22Rv1 (cell line): ENCODE data around the gene XCR1.

ENCODE experiments used
- H3K27ac ChIP-seq: fragments of 450-650 bp; 2 replicates; pipeline ENCODE4 v1.5.1; 2017
- CTCF ChIP-seq: fragments of 450-650 bp; IDR thresholded peaks from 2 replicates; pipeline ENCODE4 v1.5.1; 2017; ENCODE audit warnings: mild to moderate bottlenecking
- ZFX ChIP-seq: fragments of 450-650 bp; IDR thresholded peaks from 2 replicates; pipeline ENCODE4 v1.6.1; 2017; ENCODE audit warnings: antibody characterized with exemption, borderline replicate concordance

The XCR1 gene

DNA sequence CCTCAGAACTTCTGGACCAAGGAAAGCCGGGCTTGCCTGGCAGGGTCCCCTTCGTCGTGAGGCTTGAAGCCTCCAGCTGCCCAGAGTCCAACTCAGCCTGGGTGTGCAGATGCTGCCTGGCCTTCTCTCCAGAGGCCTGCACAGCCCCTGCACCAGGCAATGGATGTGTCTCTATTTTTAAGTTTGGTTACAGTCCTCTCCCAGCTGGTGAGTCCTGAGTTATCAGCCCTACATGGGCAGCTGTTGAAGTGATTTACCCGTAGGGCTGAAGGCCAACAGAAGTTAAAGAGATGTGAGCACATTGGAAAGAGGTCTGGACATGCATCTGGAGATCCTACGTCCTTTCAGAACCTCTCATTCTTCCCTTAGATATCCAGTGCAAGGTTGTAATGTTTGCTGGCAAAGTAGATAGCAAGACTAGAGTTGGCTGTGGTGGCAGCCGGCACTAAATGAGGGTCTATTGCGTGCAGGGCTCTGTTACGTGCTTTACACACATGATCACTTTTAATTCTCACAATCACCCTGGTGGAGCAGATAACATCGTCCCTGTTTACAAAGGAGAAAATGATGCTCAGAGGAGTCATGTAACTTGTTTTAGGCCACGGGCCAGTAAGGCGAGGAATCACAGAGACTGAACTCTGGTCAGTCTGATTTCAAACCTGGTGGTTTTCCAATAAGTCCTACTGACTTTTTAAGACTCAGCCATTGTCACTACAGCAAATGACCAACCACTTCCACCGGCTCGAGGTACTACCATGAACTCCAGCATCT, 41.6 kb downstream of the XCR1 start:
- H3K27ac ChIP-seq, result peak overlapping the region; percentile 92
- TF ChIP-seq ZFX (no peak), CTCF (no peak)

GRCh38 chr3:45984331-45985312, 42.7 kb downstream of the XCR1 start:
- H3K27ac ChIP-seq, result peak overlapping the region; percentile 92
- TF ChIP-seq CTCF, result no peak
- no peak for TF ChIP-seq ZFX

DNA sequence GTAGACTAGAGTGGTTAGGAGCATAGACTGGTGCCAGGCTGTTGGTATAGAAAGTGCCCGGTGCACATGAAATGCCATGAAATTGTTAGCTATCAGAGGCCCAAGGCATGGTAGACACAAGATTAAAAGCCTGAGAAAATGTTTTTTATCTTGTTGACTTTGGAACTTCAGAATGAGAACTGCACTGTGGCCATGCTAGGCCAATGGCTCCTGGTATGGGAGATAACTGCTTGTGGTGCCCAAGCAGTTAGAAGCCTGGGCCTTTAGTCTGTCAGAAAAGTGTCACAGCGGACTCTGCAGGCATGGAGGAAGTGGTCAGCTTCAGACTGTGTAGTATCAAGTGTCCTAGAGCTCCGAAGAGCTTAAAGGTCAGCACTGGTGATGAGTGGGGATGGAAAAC, 43.5 kb downstream of the XCR1 start:
- TF ChIP-seq CTCF (no peak), ZFX (no peak)
- no peak overlapping the region for H3K27ac ChIP-seq

DNA sequence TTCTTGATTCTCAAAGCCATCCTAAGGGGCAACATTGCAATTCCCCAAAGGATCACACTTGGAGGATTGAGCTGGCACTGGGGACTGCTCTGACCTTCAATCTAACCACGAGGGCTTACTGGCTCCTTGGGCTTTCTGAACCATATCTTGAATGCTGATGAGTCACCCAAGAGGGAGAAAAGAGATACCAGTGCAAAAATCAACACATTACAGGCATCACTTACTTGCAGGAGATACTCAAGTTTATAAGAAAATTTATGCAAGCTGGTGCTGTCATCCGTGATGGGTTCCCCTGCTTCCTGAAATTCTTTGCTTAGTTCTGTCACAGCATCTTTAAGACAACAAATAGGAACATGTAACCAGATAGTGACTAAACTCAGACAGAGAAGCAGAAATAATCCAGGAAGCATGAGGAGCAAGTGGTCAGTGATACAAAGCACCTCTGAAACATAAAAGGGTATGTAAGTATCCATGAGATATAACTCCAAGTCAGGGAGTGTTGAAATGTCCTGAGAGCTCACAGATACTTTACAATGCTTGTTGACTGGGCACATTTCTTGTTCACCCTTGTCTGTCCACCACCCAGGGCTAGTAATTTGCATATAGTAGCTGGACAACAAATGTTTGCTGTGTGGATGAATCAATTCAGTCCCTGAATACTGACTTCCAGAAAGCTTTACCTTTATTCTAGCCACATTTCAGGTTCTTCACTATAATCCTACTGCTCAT, 45.8 kb downstream of the XCR1 start:
- H3K27ac ChIP-seq, result no peak overlapping the region
- TF ChIP-seq ZFX (no peak), CTCF (no peak)

GRCh38 chr3:45980819-45981218, 46.5 kb downstream of the XCR1 start:
- TF ChIP-seq CTCF (no peak), ZFX (no peak)
- no peak overlapping the region for H3K27ac ChIP-seq

DNA sequence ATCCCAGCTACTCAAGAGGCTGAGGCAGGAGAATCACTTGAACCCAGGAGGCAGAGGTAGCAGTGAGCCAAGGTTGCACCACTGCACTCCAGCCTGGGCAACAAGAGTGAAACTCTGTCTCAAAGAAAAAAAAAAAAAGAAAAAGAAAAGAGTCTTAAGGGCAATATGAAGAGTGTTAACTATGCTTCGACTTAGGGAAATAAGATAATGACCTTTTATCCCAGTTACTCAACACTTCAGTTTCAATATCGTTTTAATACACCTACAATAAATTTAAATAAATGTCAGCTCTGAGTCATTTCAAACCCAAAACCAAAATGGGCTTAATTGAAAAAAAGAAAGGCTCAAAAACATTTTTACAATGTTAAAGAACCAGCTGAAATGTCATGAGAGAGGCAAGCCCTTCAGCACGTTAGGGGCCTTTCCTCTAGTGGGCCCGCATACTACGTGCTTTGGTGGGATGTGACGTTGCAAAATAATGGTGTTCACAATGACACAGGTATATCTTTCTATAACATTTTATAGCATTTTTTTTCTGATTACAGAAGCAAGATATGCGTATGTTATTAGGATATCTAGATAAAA, 47.0 kb downstream of the XCR1 start:
- no peak for TF ChIP-seq CTCF
- no peak for TF ChIP-seq ZFX
- no peak overlapping the region for H3K27ac ChIP-seq
